Activated naive CD4-positive, alpha-beta T cell treated with anti-CD3 and anti-CD28 coated beads, Interleukin-2, amount 50 U/mL, for 72 hours (primary cell): ENCODE measurements around the gene RELB. TPM values are rescaled to one million over a fixed set of nuclear protein-coding genes. Genes with fewer than 3 reads are reported as not detected.

Experiments used
- ATAC-seq, 2 donors: fragments of 150-1000 bp; cut with Tn5 transposase; 2 replicates each; pipeline ENCODE4 v1.10.0; 2021; ENCODE audit warnings: mild to moderate bottlenecking in 2 of 2, moderate library complexity in 2 of 2
- DNase-seq, 2 donors: peaks; one replicate each; pipeline ENCODE4 v3.0.0; 2021 to 2022; ENCODE audit warnings: low spot score in 2 of 2
- H3K27ac Mint-ChIP-seq, 2 donors: one replicate each; pipeline ENCODE4 v1.8.0; 2022; ENCODE audit warnings: mild to moderate bottlenecking in 2 of 2, mixed read lengths in 2 of 2
- H3K36me3 Mint-ChIP-seq, 2 donors: one replicate each; pipeline ENCODE4 v1.8.0; 2022; ENCODE audit warnings: mixed read lengths in 2 of 2
- H3K9me3 Mint-ChIP-seq, 2 donors: one replicate each; pipeline ENCODE4 v1.8.0; 2022; ENCODE audit warnings: mixed read lengths in 2 of 2
- total RNA-seq, 2 donors: library from RNA; stranded (reverse); gene quantifications; one replicate each; pipeline ENCODE4 v1.2.3, GENCODE V29; 2022

Gene RELB
- total RNA-seq, 2 donors from 2014 or later = 31.7 to 56.5 TPM

- H3K36me3 Mint-ChIP-seq = peaks cover 6 to 17% of the 10 kb centered on the region in 2 donors
- ATAC-seq (no peak), DNase-seq (no peak)
- no peaks in the 10 kb centered on the region for H3K9me3 Mint-ChIP-seq
- H3K27ac Mint-ChIP-seq = no peak overlapping the region
Observed at GRCh38 chr19:45003485-45003884, 2.2 kb downstream of the RELB start.

GRCh38 chr19:45005787-45006186, 4.5 kb downstream of the RELB start:
- Mint-ChIP-seq H3K36me3 (peaks cover 6 to 17% of the 10 kb centered on the region in 2 donors), H3K9me3 (no peaks in the 10 kb centered on the region), H3K27ac (peak overlapping the region in 1 of 2 donors; percentile 17)
- no peak for DNase-seq
- no peak for ATAC-seq

- Mint-ChIP-seq H3K27ac (peak overlapping the region in 1 of 2 donors; percentile 83), H3K9me3 (no peaks in the 10 kb centered on the region), H3K36me3 (peaks cover 0 to 11% of the 10 kb centered on the region in 2 donors)
- ATAC-seq (no peak), DNase-seq (no peak)
Observed at GRCh38 chr19:45008552-45008951, 7.3 kb downstream of the RELB start.

DNA sequence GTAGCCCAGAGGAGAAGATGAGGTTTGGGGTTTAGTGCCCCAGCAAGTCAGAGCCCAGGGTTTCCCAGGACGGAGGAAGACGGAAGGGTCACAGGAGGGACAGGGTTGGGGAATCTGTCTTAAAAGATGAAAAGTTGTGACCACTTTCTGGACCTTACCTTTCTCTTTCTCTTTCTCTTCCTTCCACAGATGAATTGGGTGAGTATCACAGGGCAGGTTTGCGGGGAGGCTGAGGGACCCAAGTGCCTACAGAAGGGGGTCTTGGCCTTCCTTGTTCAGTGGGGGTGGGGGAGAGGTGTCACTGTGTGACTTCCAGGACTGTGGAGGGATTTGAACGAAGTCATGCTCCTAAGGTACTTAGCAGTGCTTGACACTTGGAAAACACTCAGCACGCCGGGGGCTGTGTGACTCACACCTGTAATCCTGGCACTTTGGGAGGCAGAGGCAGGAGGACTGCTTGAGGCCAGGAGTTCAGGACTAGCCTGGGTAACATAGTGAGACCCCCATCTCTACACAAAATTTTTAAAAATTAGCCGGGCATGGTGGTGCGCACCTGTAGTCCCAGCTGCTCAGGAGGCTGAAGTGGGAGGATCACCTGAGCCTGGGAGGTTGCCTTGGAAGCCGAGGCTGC, 8.5 kb downstream of the RELB start:
- H3K27ac Mint-ChIP-seq = peak overlapping the region; percentile 53 to 83

GRCh38 chr19:45010306-45010705, 9.0 kb downstream of the RELB start:
- Mint-ChIP-seq H3K9me3 (no peaks in the 10 kb centered on the region), H3K36me3 (peaks cover 0 to 11% of the 10 kb centered on the region in 2 donors), H3K27ac (peak overlapping the region; percentile 53 to 83)

More for the DNA sequence above, 8.5 kb downstream of the RELB start:
- DNase-seq (no peak), ATAC-seq (no peak)
- Mint-ChIP-seq H3K36me3 (peaks cover 0 to 11% of the 10 kb centered on the region in 2 donors), H3K9me3 (no peaks in the 10 kb centered on the region)

DNA sequence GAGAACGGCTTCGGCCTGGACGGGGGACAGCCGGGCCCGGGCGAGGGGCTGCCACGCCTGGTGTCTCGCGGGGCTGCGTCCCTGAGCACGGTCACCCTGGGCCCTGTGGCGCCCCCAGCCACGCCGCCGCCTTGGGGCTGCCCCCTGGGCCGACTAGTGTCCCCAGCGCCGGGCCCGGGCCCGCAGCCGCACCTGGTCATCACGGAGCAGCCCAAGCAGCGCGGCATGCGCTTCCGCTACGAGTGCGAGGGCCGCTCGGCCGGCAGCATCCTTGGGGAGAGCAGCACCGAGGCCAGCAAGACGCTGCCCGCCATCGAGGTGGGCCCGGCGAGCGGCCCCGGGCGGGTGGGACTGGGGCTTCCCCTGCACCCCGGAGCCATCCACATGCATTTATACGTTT, 10.7 kb downstream of the RELB start:
- no peak for ATAC-seq
- peaks cover 0 to 2% of the 10 kb centered on the region in 2 donors for H3K36me3 Mint-ChIP-seq
- no peak overlapping the region for H3K27ac Mint-ChIP-seq
- H3K9me3 Mint-ChIP-seq = no peaks in the 10 kb centered on the region
- DNase-seq = no peak

More at GRCh38 chr19:45010306-45010705, 9.0 kb downstream of the RELB start:
- ATAC-seq (no peak), DNase-seq (no peak)

DNA sequence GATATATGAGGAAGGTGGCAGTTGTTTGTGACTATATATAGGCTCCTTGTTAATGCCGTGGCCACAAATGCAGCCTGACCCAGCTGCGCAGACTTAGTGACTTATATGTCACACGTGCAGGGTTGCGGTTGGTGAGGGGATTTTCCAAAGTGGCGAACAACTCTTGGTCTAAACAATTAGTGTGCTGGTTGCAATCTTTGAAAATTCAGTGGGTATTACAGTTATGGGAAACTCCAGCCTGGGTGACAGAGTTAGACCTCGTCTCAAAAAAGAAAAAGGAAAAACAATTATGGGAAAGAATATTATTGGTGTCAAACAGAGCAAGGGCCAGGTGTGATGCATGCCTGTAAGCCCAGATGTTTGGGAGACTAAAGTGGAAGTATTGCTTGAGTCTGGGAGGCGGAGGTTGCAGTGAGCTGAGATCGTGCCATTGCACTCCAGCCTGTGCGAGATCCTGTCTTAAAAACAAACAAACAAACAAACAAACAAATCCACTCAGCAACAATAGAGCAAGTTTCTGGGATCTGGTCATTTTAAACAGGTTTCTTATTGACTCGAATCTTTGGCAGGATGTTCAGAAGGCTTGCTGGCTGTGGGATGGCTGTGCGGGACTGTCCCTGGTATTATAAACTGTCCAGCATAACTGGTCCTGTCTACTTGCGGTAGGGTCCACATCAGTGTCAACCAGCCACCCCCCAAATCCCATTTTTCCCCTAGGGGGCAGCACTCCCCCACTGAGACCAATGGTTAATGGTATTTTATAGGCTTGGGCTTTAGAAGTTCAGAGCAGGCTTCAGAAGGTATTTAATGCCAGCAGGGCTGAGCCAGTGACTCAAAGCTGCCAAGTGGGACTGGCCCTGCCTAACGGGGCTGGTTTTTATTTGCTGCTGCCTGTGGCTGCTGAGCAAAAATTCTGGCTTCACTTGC, 15.4 kb downstream of the RELB start:
- no peaks in the 10 kb centered on the region for H3K9me3 Mint-ChIP-seq
- H3K36me3 Mint-ChIP-seq = peaks cover 0 to 6% of the 10 kb centered on the region in 2 donors
- DNase-seq = peak in 1 of 2 donors; percentile 75
- ATAC-seq = peak; percentile 78 to 85
- H3K27ac Mint-ChIP-seq = peak overlapping the region; percentile 40 to 73

- ATAC-seq = no peak
- Mint-ChIP-seq H3K27ac (no peak overlapping the region), H3K36me3 (peaks cover 0 to 6% of the 10 kb centered on the region in 2 donors), H3K9me3 (no peaks in the 10 kb centered on the region)
- no peak for DNase-seq
Observed at GRCh38 chr19:45019187-45019586, 17.9 kb downstream of the RELB start.

DNA sequence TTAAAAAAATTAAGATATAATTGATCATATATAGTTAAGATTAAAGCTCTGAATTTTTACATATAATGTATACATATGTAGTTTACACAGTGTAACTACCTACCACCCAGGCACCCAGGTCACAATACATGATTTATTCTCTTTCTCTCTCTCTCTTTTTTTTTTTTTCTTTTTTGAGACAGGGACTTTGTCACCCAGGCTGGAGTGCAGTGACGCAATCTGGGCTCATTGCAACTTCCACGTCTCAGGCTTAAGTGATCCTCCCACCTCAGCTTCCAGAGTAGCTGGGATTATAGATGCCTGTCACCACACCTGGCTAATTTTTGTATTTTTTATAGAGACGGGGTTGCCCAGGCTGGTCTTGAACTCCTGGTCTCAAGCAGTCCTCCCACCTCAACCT, 18.8 kb downstream of the RELB start:
- Mint-ChIP-seq H3K9me3 (no peaks in the 10 kb centered on the region), H3K27ac (no peak overlapping the region), H3K36me3 (peaks cover 0 to 6% of the 10 kb centered on the region in 2 donors)
- DNase-seq (no peak), ATAC-seq (no peak)

- ATAC-seq (no peak), DNase-seq (no peak)
- Mint-ChIP-seq H3K36me3 (peaks cover 0 to 6% of the 10 kb centered on the region in 2 donors), H3K27ac (no peak overlapping the region), H3K9me3 (no peaks in the 10 kb centered on the region)
Observed at GRCh38 chr19:45021971-45022370, 20.7 kb downstream of the RELB start.

- H3K9me3 Mint-ChIP-seq = no peaks in the 10 kb centered on the region
- peaks cover 0 to 6% of the 10 kb centered on the region in 2 donors for H3K36me3 Mint-ChIP-seq
Observed at GRCh38 chr19:45023048-45023447, 21.8 kb downstream of the RELB start.

GRCh38 chr19:45025264-45025663, 24.0 kb downstream of the RELB start:
- peaks cover 8 to 10% of the 10 kb centered on the region in 2 donors for H3K36me3 Mint-ChIP-seq

More at GRCh38 chr19:45023048-45023447, 21.8 kb downstream of the RELB start:
- DNase-seq (no peak), ATAC-seq (no peak)
- no peak overlapping the region for H3K27ac Mint-ChIP-seq

GRCh38 chr19:45027371-45027770, 26.1 kb downstream of the RELB start:
- H3K27ac Mint-ChIP-seq = peak overlapping the region in 1 of 2 donors; percentile 48
- no peak for ATAC-seq
- H3K9me3 Mint-ChIP-seq = no peaks in the 10 kb centered on the region
- DNase-seq = no peak
- peaks cover 8 to 22% of the 10 kb centered on the region in 2 donors for H3K36me3 Mint-ChIP-seq

More at GRCh38 chr19:45025264-45025663, 24.0 kb downstream of the RELB start:
- no peak for ATAC-seq
- Mint-ChIP-seq H3K9me3 (no peaks in the 10 kb centered on the region), H3K27ac (no peak overlapping the region)
- no peak for DNase-seq

DNA sequence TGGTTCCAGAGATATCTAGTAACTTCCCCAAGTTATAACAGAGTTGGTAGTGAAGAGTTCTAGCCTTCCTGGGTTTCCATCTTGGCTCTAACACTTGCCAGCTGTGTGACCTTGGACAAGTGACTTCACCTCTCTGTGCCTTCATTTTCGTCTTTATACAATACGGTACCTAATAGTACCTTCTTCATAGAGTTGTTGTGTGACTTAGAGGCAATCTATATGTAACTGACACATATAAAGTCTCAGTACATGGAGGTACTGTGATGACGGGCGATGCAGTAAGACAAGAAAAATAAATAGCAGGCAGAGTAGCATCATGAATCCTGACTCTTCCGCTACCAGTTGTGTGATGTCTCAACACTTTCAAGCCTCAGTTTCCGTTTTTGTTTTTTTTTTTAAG, 29.6 kb downstream of the RELB start:
- H3K27ac Mint-ChIP-seq = peak overlapping the region; percentile 28 to 82
- ATAC-seq (no peak), DNase-seq (no peak)
- peaks cover 27 to 46% of the 10 kb centered on the region in 2 donors for H3K36me3 Mint-ChIP-seq
- H3K9me3 Mint-ChIP-seq = no peaks in the 10 kb centered on the region

DNA sequence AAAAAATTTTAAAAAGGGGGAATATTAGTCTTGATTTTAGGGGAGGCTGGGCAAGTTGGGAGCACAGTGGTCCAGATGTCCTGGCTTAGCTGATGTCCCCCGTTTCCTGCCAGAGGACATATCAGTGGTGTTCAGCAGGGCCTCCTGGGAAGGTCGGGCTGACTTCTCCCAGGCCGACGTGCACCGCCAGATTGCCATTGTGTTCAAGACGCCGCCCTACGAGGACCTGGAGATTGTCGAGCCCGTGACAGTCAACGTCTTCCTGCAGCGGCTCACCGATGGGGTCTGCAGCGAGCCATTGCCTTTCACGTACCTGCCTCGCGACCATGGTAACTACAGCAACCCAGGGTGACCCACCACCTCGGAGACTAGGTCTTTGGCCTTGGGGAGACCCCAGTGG, 31.2 kb downstream of the RELB start:
- H3K36me3 Mint-ChIP-seq = peaks cover 27 to 46% of the 10 kb centered on the region in 2 donors
- DNase-seq = no peak
- no peaks in the 10 kb centered on the region for H3K9me3 Mint-ChIP-seq
- no peak for ATAC-seq
- H3K27ac Mint-ChIP-seq = peak overlapping the region in 1 of 2 donors; percentile 75

GRCh38 chr19:45035755-45036154, 34.5 kb downstream of the RELB start:
- no peak for DNase-seq
- no peak overlapping the region for H3K27ac Mint-ChIP-seq
- no peaks in the 10 kb centered on the region for H3K9me3 Mint-ChIP-seq
- H3K36me3 Mint-ChIP-seq = peaks cover 36 to 41% of the 10 kb centered on the region in 2 donors
- ATAC-seq = no peak
